Neutrophil (primary cell): ENCODE data around the gene IGLL1.

ENCODE experiments used
- H3K27ac ChIP-seq: fragments of 200-600 bp; sonication (generic); 2 replicates; pipeline ENCODE4 v1.5.1; 2016; ENCODE audit warnings: mild to moderate bottlenecking, moderate library complexity
- H3K27me3 ChIP-seq: fragments of 200-600 bp; sonication (generic); 2 replicates; pipeline ENCODE4 v1.6.0; 2016; ENCODE audit warnings: mild to moderate bottlenecking
- H3K36me3 ChIP-seq: fragments of 200-600 bp; sonication (generic); 2 replicates; pipeline ENCODE4 v1.5.1; 2017
- H3K4me1 ChIP-seq, 2 experiments: fragments of 200-600 bp in 1 of 2; sonication (generic) in 1 of 2; 1 replicate in 1 of 2; 2 replicates in 1 of 2; pipeline versions ENCODE4 v1.5.1 to v1.6.1; 2013 to 2016; ENCODE audit warnings: low read depth in 1 of 2, low read length in 1 of 2, mild to moderate bottlenecking in 1 of 2, moderate library complexity in 1 of 2; ENCODE audit not compliant: control insufficient read depth in 1 of 2, insufficient read depth in 1 of 2
- H3K4me3 ChIP-seq, 2 experiments: fragments of 200-600 bp in 1 of 2; sonication (generic) in 1 of 2; 1 replicate in 1 of 2; 2 replicates in 1 of 2; pipeline ENCODE4 v1.5.1; 2013 to 2016; ENCODE audit warnings: low read depth in 1 of 2, low read length in 1 of 2, mild to moderate bottlenecking in 1 of 2, moderate library complexity in 1 of 2
- H3K9me3 ChIP-seq: fragments of 200-600 bp; sonication (generic); 2 replicates; pipeline ENCODE4 v1.5.1; 2016
- TF ChIP-seq, protein P1 (sequence below): fragments of 200-600 bp; sonication (generic); IDR thresholded peaks from 2 replicates; pipeline ENCODE4 v1.5.1; 2016; ENCODE audit warnings: antibody characterized with exemption

IGLL1 gene

DNA sequence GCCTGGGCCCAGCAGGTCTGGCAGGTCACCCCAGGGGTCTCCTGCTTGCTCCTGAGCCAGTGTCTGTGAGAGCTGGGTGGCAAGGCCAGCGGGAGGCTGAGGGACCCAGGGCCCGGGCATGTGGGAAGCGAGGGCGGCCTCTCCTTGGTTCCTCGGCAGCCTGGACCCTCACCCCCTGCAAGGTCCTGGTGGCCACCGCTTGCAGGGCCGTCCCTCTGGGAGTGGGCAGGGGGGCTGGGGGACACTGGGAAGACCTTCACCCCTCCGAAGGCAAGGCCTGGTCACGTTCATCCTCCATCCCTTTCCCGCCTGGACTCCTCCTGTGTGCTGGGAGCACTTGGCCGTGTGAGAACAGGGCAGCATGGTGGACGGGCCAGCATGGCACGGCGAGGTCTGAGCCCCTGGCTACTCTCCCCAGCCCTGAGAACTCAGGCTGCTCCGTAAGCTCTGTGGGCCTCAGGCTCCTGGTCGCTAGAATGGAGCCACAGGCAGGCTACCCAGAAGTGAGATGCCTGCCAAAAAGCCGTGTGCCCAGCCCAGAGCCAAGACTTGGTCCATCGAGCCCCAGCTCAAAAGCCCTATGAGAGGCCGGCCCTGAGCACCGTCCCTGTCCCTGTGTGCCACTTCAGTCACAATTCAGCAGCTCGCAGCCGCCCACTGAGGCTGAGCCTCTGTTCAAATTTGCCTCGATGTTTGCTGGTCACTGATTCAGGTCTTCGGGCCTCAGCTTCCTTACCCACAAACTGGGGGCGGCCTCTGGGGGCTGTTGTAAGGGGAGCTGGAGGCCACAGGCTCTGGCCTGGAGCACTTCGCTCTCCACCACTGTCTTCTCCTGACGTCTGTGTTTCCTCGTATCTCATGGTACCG is 45.0 kb downstream of the IGLL1 start:
- TF ChIP-seq, protein P1, sequence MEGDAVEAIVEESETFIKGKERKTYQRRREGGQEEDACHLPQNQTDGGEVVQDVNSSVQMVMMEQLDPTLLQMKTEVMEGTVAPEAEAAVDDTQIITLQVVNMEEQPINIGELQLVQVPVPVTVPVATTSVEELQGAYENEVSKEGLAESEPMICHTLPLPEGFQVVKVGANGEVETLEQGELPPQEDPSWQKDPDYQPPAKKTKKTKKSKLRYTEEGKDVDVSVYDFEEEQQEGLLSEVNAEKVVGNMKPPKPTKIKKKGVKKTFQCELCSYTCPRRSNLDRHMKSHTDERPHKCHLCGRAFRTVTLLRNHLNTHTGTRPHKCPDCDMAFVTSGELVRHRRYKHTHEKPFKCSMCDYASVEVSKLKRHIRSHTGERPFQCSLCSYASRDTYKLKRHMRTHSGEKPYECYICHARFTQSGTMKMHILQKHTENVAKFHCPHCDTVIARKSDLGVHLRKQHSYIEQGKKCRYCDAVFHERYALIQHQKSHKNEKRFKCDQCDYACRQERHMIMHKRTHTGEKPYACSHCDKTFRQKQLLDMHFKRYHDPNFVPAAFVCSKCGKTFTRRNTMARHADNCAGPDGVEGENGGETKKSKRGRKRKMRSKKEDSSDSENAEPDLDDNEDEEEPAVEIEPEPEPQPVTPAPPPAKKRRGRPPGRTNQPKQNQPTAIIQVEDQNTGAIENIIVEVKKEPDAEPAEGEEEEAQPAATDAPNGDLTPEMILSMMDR, result no peak
- Histone ChIP-seq H3K27me3 (peaks cover 35% of the 10 kb centered on the region), H3K4me1 (peaks cover 0 to 2% of the 10 kb centered on the region in 2 experiments), H3K27ac (no peak overlapping the region), H3K4me3 (no peak overlapping the region), H3K36me3 (no peaks in the 10 kb centered on the region), H3K9me3 (no peaks in the 10 kb centered on the region)

GRCh38 chr22:23534201-23534850 is 45.8 kb downstream of the IGLL1 start:
- Histone ChIP-seq H3K4me1 (no peaks in the 10 kb centered on the region), H3K36me3 (no peaks in the 10 kb centered on the region), H3K27me3 (peaks cover 34% of the 10 kb centered on the region), H3K9me3 (no peaks in the 10 kb centered on the region), H3K4me3 (no peak overlapping the region), H3K27ac (no peak overlapping the region)
- TF ChIP-seq, protein P1, result no peak

DNA sequence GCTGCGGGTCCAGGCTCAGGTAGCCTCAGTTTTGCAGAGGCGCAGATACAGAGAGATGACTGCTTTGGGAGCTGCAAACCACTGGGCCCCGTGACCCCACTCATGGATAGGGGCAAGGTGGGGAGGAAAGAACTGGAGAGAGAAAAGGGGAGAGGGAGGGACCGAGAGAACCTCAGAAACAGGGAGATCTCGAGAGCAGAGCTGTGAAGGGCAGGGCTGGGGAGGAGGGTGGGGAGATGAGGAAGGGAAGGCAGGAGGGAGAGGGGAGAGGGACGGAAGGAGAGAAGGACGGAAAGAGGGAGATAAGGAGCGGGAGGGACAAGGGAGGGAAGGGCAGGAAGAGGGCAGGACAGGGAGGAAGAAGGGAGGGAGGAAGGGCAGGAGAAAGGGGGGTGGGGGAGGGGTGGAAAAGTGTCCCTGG is 46.3 kb downstream of the IGLL1 start:
- TF ChIP-seq, protein P1, result no peak
- Histone ChIP-seq H3K9me3 (no peaks in the 10 kb centered on the region), H3K4me3 (no peak overlapping the region), H3K36me3 (no peaks in the 10 kb centered on the region), H3K4me1 (no peaks in the 10 kb centered on the region), H3K27me3 (peaks cover 34% of the 10 kb centered on the region), H3K27ac (no peak overlapping the region)

DNA sequence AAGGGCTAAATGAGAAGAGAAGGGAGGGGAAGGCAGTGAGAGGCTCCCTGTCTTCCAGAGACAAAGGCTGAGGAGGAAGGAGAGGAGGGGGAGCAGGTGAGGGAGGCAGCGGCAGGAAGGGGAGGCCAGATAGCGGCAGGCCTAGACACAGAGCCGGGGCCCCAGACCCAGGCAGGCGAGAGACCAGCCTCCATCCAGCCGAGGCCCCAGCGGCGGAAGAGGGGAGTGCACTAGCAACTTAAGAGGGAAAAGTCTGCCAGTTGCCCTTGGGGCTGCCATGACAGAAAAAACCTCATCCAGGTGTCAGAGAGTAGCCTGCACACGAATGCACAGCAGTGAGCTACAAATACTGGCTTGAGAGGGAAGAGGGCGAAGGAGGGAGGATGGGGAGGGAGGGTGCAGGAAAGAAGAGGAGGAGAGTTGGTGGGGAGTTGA is 46.7 kb downstream of the IGLL1 start:
- no peak overlapping the region for H3K4me3 ChIP-seq
- TF ChIP-seq, protein P1, result no peak
- no peaks in the 10 kb centered on the region for H3K9me3 ChIP-seq
- no peaks in the 10 kb centered on the region for H3K36me3 ChIP-seq
- H3K4me1 ChIP-seq, result no peaks in the 10 kb centered on the region
- peaks cover 31% of the 10 kb centered on the region for H3K27me3 ChIP-seq
- no peak overlapping the region for H3K27ac ChIP-seq

DNA sequence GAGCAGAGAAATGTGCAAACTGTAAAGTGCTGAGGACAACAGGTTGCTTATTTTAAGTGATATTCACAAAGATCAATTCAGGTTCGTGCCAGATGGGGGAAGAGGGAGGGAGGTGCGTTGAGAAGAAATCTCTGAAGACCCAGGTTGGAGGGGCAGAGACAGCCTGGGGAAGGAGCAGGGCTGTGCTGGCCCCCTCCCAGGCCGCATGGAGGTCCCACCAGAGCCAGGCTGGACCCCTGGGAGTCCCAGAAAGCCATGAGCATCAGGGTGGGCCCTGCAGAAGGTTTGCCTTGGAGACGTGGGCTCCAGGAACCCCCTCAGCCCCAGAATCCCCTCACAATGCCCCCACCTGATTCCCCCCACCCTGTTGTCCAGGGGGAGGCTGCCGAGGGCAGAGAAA is 47.4 kb downstream of the IGLL1 start:
- H3K27me3 ChIP-seq, result peaks cover 25% of the 10 kb centered on the region
- H3K27ac ChIP-seq, result no peak overlapping the region
- H3K9me3 ChIP-seq, result no peaks in the 10 kb centered on the region
- TF ChIP-seq, protein P1, result no peak
- no peaks in the 10 kb centered on the region for H3K4me1 ChIP-seq
- H3K36me3 ChIP-seq, result no peaks in the 10 kb centered on the region
- no peak overlapping the region for H3K4me3 ChIP-seq
